Nephron progenitor cell (in vitro differentiated cells): ENCODE measurements around the gene SCGB3A2.

Source experiments
- DNase-seq: peaks from one replicate; pipeline ENCODE4 v3.0.0; 2021
- H3K27ac Mint-ChIP-seq: 2 replicates; pipeline ENCODE4 v1.8.0; 2021; ENCODE audit warnings: mild to moderate bottlenecking, moderate library complexity, mixed read lengths
- H3K27me3 Mint-ChIP-seq: 2 replicates; pipeline ENCODE4 v1.8.0; 2021; ENCODE audit warnings: mild to moderate bottlenecking, low read depth, mixed read lengths; ENCODE audit not compliant: poor library complexity
- H3K36me3 Mint-ChIP-seq: 2 replicates; pipeline ENCODE4 v1.8.0; 2021; ENCODE audit warnings: low read depth, mixed read lengths
- H3K4me1 Mint-ChIP-seq: 2 replicates; pipeline ENCODE4 v1.8.0; 2021; ENCODE audit warnings: mixed read lengths
- H3K4me3 Mint-ChIP-seq: 2 replicates; pipeline ENCODE4 v1.8.0; 2021; ENCODE audit warnings: mild to moderate bottlenecking, moderate library complexity, mixed read lengths
- H3K9me3 Mint-ChIP-seq: 2 replicates; pipeline ENCODE4 v1.8.0; 2021; ENCODE audit warnings: mild to moderate bottlenecking, moderate library complexity, mixed read lengths
- TF ChIP-seq, protein P1 (sequence below): fragments of 200-600 bp; sonication (generic); IDR thresholded peaks from 2 replicates; pipeline ENCODE4 v1.5.0; 2021; ENCODE audit warnings: antibody characterized with exemption

SCGB3A2 gene

DNA sequence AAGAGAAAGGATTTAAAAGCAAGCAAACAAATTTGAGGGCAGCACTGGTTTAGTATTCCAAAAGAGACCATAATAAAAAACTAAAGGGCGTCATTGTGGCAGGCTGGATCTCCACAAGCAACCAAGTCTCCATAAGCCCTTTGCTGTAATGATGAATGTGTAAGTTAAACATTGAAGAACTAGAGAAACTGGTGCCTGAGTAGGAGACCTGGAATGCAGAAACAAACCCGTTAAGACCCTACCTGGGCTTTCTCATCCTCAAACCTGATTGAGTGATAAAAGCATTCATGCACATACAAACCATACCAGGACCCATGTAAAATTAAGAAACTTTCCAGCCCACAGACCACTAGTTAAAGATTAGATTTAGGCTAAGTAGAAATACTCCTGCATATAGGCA, 1.9 kb upstream of the SCGB3A2 start:
- peaks cover 30% of the 10 kb centered on the region for H3K27me3 Mint-ChIP-seq
- no peak for DNase-seq
- H3K9me3 Mint-ChIP-seq = peaks cover 5% of the 10 kb centered on the region
- no peak overlapping the region for H3K27ac Mint-ChIP-seq
- peaks cover 12% of the 10 kb centered on the region for H3K4me1 Mint-ChIP-seq
- no peak overlapping the region for H3K4me3 Mint-ChIP-seq
- H3K36me3 Mint-ChIP-seq = no peaks in the 10 kb centered on the region
- TF ChIP-seq, protein P1, sequence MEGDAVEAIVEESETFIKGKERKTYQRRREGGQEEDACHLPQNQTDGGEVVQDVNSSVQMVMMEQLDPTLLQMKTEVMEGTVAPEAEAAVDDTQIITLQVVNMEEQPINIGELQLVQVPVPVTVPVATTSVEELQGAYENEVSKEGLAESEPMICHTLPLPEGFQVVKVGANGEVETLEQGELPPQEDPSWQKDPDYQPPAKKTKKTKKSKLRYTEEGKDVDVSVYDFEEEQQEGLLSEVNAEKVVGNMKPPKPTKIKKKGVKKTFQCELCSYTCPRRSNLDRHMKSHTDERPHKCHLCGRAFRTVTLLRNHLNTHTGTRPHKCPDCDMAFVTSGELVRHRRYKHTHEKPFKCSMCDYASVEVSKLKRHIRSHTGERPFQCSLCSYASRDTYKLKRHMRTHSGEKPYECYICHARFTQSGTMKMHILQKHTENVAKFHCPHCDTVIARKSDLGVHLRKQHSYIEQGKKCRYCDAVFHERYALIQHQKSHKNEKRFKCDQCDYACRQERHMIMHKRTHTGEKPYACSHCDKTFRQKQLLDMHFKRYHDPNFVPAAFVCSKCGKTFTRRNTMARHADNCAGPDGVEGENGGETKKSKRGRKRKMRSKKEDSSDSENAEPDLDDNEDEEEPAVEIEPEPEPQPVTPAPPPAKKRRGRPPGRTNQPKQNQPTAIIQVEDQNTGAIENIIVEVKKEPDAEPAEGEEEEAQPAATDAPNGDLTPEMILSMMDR = no peak

DNA sequence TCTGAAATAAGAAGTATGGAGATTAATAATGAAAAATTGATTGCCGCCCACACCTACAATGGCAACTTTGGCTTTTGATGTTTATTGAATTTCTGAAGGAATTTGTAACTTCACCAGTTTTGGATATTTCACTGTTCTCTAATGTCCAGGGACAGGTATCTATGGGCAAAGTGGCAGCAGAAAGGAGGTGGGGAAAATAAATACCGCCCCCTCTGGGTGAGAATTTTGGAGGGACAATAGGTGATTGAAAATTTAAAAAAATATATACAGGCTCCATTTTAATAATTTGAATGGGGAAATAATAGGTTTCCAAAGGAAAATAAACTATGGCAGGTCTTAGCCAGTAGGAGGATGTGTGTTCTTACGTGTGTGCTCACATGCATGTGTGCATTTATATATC, 1.3 kb downstream of the SCGB3A2 start:
- Mint-ChIP-seq H3K4me1 (peaks cover 15% of the 10 kb centered on the region), H3K4me3 (no peak overlapping the region), H3K27ac (no peak overlapping the region), H3K36me3 (no peaks in the 10 kb centered on the region), H3K27me3 (no peaks in the 10 kb centered on the region), H3K9me3 (no peaks in the 10 kb centered on the region)
- no peak for DNase-seq
- TF ChIP-seq, protein P1 = no peak

DNA sequence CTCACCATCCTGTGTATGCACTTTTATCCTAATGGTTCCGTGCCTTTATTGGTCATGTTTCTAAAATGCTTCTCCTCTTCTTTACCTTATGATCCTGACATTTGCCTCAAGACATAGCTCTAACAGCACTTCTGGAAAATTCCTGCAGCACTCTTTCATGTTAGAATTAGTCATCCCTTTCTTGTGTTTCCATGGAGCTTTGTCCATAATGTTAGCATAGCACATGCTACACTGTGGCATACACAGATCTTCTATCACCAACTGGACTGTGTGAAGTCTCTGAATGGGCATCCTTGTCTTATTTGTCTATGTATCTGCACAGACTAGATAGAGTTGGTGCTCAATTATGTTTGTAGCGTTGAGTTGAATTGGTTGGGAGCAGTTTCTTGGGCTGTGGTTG, 2.0 kb downstream of the SCGB3A2 start:
- H3K4me1 Mint-ChIP-seq = peaks cover 12% of the 10 kb centered on the region
- H3K27me3 Mint-ChIP-seq = no peaks in the 10 kb centered on the region
- TF ChIP-seq, protein P1 = no peak
- no peaks in the 10 kb centered on the region for H3K36me3 Mint-ChIP-seq
- H3K4me3 Mint-ChIP-seq = no peak overlapping the region
- H3K9me3 Mint-ChIP-seq = no peaks in the 10 kb centered on the region
- no peak overlapping the region for H3K27ac Mint-ChIP-seq
- DNase-seq = no peak

DNA sequence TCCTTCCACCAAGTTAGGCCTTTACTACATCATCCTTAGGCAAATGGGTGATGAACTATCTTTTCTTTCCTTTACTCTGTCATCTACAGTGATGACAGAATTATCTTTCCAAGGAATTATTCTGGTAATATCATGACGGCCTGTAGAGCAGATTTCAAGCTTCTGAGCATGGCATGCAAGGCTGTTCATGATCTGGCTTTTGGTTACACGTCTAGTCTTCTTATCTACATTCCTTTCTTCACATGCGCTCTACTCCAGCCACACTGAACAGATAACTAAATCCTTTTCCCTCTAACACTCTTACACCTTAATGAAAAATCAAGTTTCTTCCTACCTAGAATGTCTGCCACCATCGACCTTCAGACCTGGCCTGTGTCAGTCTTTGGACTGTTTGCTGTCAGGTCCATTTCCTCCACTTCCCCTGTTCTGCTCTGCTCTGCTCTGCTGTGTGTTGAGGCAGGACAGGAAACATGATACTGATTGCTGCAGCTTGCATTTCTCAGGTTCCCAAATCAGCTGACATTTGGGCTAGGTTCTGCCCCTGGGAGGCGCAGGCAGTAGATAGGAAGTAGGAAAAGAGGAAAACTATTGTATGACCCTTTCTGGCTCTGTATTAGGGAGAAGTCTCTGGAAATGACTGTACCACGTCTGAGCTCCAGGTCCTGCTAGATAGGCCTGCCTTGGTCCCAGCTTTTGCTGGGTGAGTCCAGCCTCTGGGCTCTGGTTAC, 4.2 kb downstream of the SCGB3A2 start:
- TF ChIP-seq, protein P1 = no peak
- no peaks in the 10 kb centered on the region for H3K36me3 Mint-ChIP-seq
- peak overlapping the region; percentile 0 for H3K27ac Mint-ChIP-seq
- H3K9me3 Mint-ChIP-seq = no peaks in the 10 kb centered on the region
- H3K4me1 Mint-ChIP-seq = peaks cover 12% of the 10 kb centered on the region
- no peak overlapping the region for H3K4me3 Mint-ChIP-seq
- H3K27me3 Mint-ChIP-seq = no peaks in the 10 kb centered on the region
- DNase-seq = peak; percentile 3

DNA sequence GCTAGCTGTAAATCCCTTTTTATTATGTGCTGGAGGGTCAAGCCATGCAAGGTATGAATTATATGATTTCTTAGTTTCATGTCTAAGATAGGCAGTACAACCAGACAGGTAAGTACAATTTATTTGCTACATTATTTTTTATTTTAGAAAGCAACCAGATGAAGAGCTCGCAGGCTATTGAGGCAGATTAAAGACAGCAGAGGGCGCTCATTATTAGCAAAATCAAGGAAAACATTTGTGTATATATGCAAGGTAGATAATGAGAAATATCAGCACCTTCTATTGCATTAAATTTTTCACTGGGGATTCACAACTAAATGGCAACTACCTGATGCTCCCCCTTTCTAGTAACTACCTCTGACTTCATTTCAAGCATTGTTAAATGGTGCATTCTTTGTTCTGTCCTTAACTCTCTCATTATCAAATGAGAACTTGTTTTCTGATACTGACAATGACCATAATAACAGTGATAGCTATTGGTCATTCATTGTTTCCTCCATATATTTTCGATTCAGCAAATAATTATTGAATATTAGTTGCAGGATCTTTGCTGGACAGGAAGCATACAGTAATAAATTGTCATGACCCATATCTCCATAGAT, 8.6 kb downstream of the SCGB3A2 start:
- H3K4me3 Mint-ChIP-seq = no peak overlapping the region

More for the DNA sequence above, 8.6 kb downstream of the SCGB3A2 start:
- TF ChIP-seq, protein P1 = peak; percentile 46
- no peak overlapping the region for H3K27ac Mint-ChIP-seq
- no peak for DNase-seq
- no peaks in the 10 kb centered on the region for H3K27me3 Mint-ChIP-seq
- peaks cover 12% of the 10 kb centered on the region for H3K4me1 Mint-ChIP-seq
- no peaks in the 10 kb centered on the region for H3K36me3 Mint-ChIP-seq
- H3K9me3 Mint-ChIP-seq = no peaks in the 10 kb centered on the region
